ENCODE measurements around the gene KLHL15. TPM values are rescaled to one million over a fixed set of nuclear protein-coding genes. Genes with fewer than 3 reads are reported as not detected.

The KLHL15 gene
- polyA plus RNA-seq, 1 experiment, result 2.7 TPM

GRCh38 chrX:24025741-24026403 is 1.1 kb downstream of the KLHL15 start:
- TF ChIP-seq CTCF (IDR thresholded peaks at IDR 0.05; ENCODE audit: insufficient read depth, low read depth, low read length), result no peak
- no peaks in the 10 kb centered on the region for H3K27me3 ChIP-seq (ENCODE audit: control insufficient read depth, insufficient read depth, low read length)
- ChIA-PET POLR2A (interaction anchor here (0.5 to 1.0 kb wide), 3 partner anchors 28 to 136 kb away, joined by 3 to 9 read pairs (median 3); partner anchors contain the start of gene EIF2S3), CTCF (interaction anchor here (0.6 to 1.9 kb wide), 2 partner anchors 16 to 28 kb away, joined by 3 to 11 read pairs; partner anchors contain the start of gene EIF2S3)
- DNase-seq (ENCODE audit: low read depth), result no peak
- no peaks in the 10 kb centered on the region for H3K36me3 ChIP-seq (ENCODE audit: control insufficient read depth, insufficient read depth, low read length)
- peak overlapping the region; percentile 52 for H3K4me3 ChIP-seq (ENCODE audit: low read depth, low read length)

GRCh38 chrX:24024819-24025740 is 1.9 kb downstream of the KLHL15 start:
- TF ChIP-seq CTCF (IDR thresholded peaks at IDR 0.05; ENCODE audit: insufficient read depth, low read depth, low read length), result no peak
- peak overlapping the region; percentile 74 for H3K4me3 ChIP-seq (ENCODE audit: low read depth, low read length)
- POLR2A ChIA-PET, result interaction anchor here (0.5 to 1.0 kb wide), 3 partner anchors 28 to 135 kb away, joined by 3 to 9 read pairs (median 3); partner anchors contain the start of gene EIF2S3

GRCh38 chrX:24023972-24024669 is 2.9 kb downstream of the KLHL15 start:
- no peaks in the 10 kb centered on the region for H3K27me3 ChIP-seq (ENCODE audit: control insufficient read depth, insufficient read depth, low read length)
- ChIA-PET CTCF (no interaction called here), POLR2A (no interaction called here)
- no peak for TF ChIP-seq CTCF (IDR thresholded peaks at IDR 0.05; ENCODE audit: insufficient read depth, low read depth, low read length)
- DNase-seq (ENCODE audit: low read depth), result no peak
- no peaks in the 10 kb centered on the region for H3K36me3 ChIP-seq (ENCODE audit: control insufficient read depth, insufficient read depth, low read length)
- peak overlapping the region; percentile 74 for H3K4me3 ChIP-seq (ENCODE audit: low read depth, low read length)

More at GRCh38 chrX:24024819-24025740, 1.9 kb downstream of the KLHL15 start:
- peak; percentile 41 for DNase-seq (ENCODE audit: low read depth)
- H3K36me3 ChIP-seq (ENCODE audit: control insufficient read depth, insufficient read depth, low read length), result no peaks in the 10 kb centered on the region
- CTCF ChIA-PET, result interaction anchor here (1.9 kb wide), 1 partner anchor 29 kb away, joined by 11 read pairs; the partner anchor contains the start of gene EIF2S3
- H3K27me3 ChIP-seq (ENCODE audit: control insufficient read depth, insufficient read depth, low read length), result no peaks in the 10 kb centered on the region

GRCh38 chrX:24023544-24023943 is 3.4 kb downstream of the KLHL15 start:
- Histone ChIP-seq H3K4me3 (ENCODE audit: low read depth, low read length) (peak overlapping the region; percentile 74), H3K27me3 (ENCODE audit: control insufficient read depth, insufficient read depth, low read length) (no peaks in the 10 kb centered on the region), H3K36me3 (ENCODE audit: control insufficient read depth, insufficient read depth, low read length) (no peaks in the 10 kb centered on the region)
- ChIA-PET POLR2A (no interaction called here), CTCF (no interaction called here)
- TF ChIP-seq CTCF (IDR thresholded peaks at IDR 0.05; ENCODE audit: insufficient read depth, low read depth, low read length), result no peak
- DNase-seq (ENCODE audit: low read depth), result no peak
